22Rv1 (cell line): ENCODE measurements around the gene SMARCA4.

ENCODE experiments used
- CTCF ChIP-seq: fragments of 450-650 bp; IDR thresholded peaks from 2 replicates; pipeline ENCODE4 v1.5.1; 2017; ENCODE audit warnings: mild to moderate bottlenecking
- ZFX ChIP-seq: fragments of 450-650 bp; IDR thresholded peaks from 2 replicates; pipeline ENCODE4 v1.6.1; 2017; ENCODE audit warnings: antibody characterized with exemption, borderline replicate concordance

DNA sequence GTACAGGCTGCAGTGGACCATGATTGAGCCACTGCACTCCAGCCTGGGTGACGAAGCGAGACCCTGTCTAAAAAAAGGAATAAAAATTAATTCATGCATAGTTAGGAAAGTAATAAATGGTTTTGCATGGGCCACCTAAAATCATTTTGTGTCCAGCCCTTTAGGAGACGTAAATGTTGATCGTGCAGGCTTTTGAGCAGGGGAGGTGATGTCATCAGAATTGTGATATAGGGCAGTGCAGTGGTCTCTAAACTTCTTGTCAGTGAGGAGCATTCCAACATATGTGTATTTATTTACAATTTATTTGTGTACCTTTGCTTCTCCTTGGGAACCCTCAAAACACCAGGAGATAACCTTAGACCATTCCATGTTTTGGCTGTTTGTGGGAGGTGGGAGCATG lies 3.0 kb downstream of the SMARCA4 start:
- TF ChIP-seq CTCF (no peak), ZFX (no peak)
